Trophoblast cell (in vitro differentiated cells and primary cell): Measurements from ENCODE around the gene INAVA.

Experiments
- DNase-seq, 2 donors: peaks; one replicate each; pipeline ENCODE4 v3.0.0-alpha.2; 2016
- H2AFZ ChIP-seq: 2 replicates; pipeline ENCODE4 v1.6.1; 2013; ENCODE audit warnings: low read length, moderate library complexity, mild to moderate bottlenecking; ENCODE audit not compliant: insufficient read depth, poor library complexity
- H2AK5ac ChIP-seq: 2 replicates; pipeline ENCODE4 v1.6.1; 2013; ENCODE audit warnings: mild to moderate bottlenecking, low read length
- H2BK120ac ChIP-seq: 2 replicates; pipeline ENCODE4 v1.6.1; 2013; ENCODE audit warnings: low read length, mild to moderate bottlenecking, moderate library complexity; ENCODE audit not compliant: insufficient read depth, poor library complexity
- H2BK12ac ChIP-seq: 2 replicates; pipeline ENCODE4 v1.6.1; 2013; ENCODE audit warnings: mild to moderate bottlenecking, low read length, moderate library complexity
- H2BK5ac ChIP-seq: 2 replicates; pipeline ENCODE4 v1.6.1; 2013; ENCODE audit warnings: low read length, low read depth, moderate library complexity, mild to moderate bottlenecking; ENCODE audit not compliant: poor library complexity
- H3K14ac ChIP-seq: 2 replicates; pipeline ENCODE4 v1.6.1; 2013; ENCODE audit warnings: mild to moderate bottlenecking, low read length
- H3K18ac ChIP-seq: 2 replicates; pipeline ENCODE4 v1.6.1; 2013; ENCODE audit warnings: mild to moderate bottlenecking, low read length
- H3K23ac ChIP-seq: 2 replicates; pipeline ENCODE4 v1.6.1; 2013; ENCODE audit warnings: low read length
- H3K27ac ChIP-seq: 2 replicates; pipeline ENCODE4 v1.5.1; 2013; ENCODE audit warnings: low read depth, mild to moderate bottlenecking, inconsistent platforms, low read length, moderate library complexity
- H3K27me3 ChIP-seq: 2 replicates; pipeline ENCODE4 v1.6.1; 2013; ENCODE audit warnings: inconsistent platforms, mild to moderate bottlenecking, low read length, moderate library complexity; ENCODE audit not compliant: insufficient read depth
- H3K36me3 ChIP-seq, 2 experiments: 1 replicate in 1 of 2; 2 replicates in 1 of 2; pipeline ENCODE4 v1.6.1; 2013; ENCODE audit warnings: low read length in 2 of 2, mild to moderate bottlenecking in 2 of 2, moderate library complexity in 1 of 2; ENCODE audit not compliant: insufficient read depth in 2 of 2, control insufficient read depth in 1 of 2
- H3K4ac ChIP-seq: 2 replicates; pipeline ENCODE4 v1.6.1; 2013; ENCODE audit warnings: low read depth, mild to moderate bottlenecking, low read length, moderate library complexity
- H3K4me1 ChIP-seq, 2 experiments: 1 replicate in 1 of 2; 2 replicates in 1 of 2; pipeline ENCODE4 v1.6.1; 2013; ENCODE audit warnings: low read length in 2 of 2, mild to moderate bottlenecking in 2 of 2, moderate library complexity in 1 of 2; ENCODE audit not compliant: insufficient read depth in 2 of 2, control insufficient read depth in 1 of 2
- H3K4me2 ChIP-seq: 2 replicates; pipeline ENCODE4 v1.6.1; 2013; ENCODE audit warnings: inconsistent platforms, mild to moderate bottlenecking, low read length, moderate library complexity
- H3K4me3 ChIP-seq: 2 replicates; pipeline ENCODE4 v1.5.1; 2013; ENCODE audit warnings: mild to moderate bottlenecking, low read depth, low read length, inconsistent platforms
- H3K79me1 ChIP-seq: one replicate; pipeline ENCODE4 v1.6.1; 2013; ENCODE audit warnings: low read length
- H3K79me2 ChIP-seq: 2 replicates; pipeline ENCODE4 v1.6.1; 2013; ENCODE audit warnings: low read length, mild to moderate bottlenecking; ENCODE audit not compliant: control insufficient read depth, insufficient read depth, poor library complexity
- H3K9ac ChIP-seq: 2 replicates; pipeline ENCODE4 v1.6.1; 2013; ENCODE audit warnings: mild to moderate bottlenecking, low read length
- H3K9me3 ChIP-seq: 2 replicates; pipeline ENCODE4 v1.6.1; 2013; ENCODE audit warnings: low read depth, mild to moderate bottlenecking, control low read depth, inconsistent platforms, low read length; ENCODE audit not compliant: insufficient read depth
- H4K12ac ChIP-seq: 2 replicates; pipeline ENCODE4 v1.6.1; 2013; ENCODE audit warnings: low read depth, mild to moderate bottlenecking, low read length, moderate library complexity
- H4K8ac ChIP-seq: 2 replicates; pipeline ENCODE4 v1.6.1; 2013; ENCODE audit warnings: low read depth, mild to moderate bottlenecking, low read length, moderate library complexity
- H4K91ac ChIP-seq: one replicate; pipeline ENCODE4 v1.6.1; 2013; ENCODE audit warnings: low read depth, mild to moderate bottlenecking, low read length, moderate library complexity
- WGBS: extraction: QIAGEN DNeasy Blood & Tissue Kit; methylation state at CpG from one replicate; pipeline ENCODE4 v1.1.7; 2013; ENCODE audit warnings: missing lambda C conversion rate; ENCODE audit not compliant: insufficient read length, insufficient coverage; ENCODE audit errors: extremely low coverage; 5-methylcytosine and 5-hydroxymethylcytosine counted together

The INAVA gene

GRCh38 chr1:200958597-200958996 lies 63.9 kb downstream of the INAVA start:
- Histone ChIP-seq H2BK5ac (no peak overlapping the region), H3K14ac (no peak overlapping the region), H3K4me2 (no peak overlapping the region), H4K8ac (no peak overlapping the region), H3K27me3 (no peaks in the 10 kb centered on the region), H3K23ac (no peak overlapping the region), H2BK12ac (no peak overlapping the region), H3K18ac (no peak overlapping the region), H3K4me3 (no peak overlapping the region), H2AFZ (no peak overlapping the region), H4K12ac (no peak overlapping the region), H2AK5ac (no peak overlapping the region), H3K36me3 (no peaks in the 10 kb centered on the region), H3K9ac (no peak overlapping the region), H2BK120ac (no peak overlapping the region), H3K4ac (no peak overlapping the region), H3K79me1 (no peaks in the 10 kb centered on the region), H3K79me2 (no peaks in the 10 kb centered on the region), H3K9me3 (peaks cover 2% of the 10 kb centered on the region), H3K27ac (no peak overlapping the region), H4K91ac (no peak overlapping the region), H3K4me1 (peaks cover 0 to 5% of the 10 kb centered on the region in 2 experiments)
- WGBS, result no CpG with 5 or more reads among the region's 11 CpGs
- no peak for DNase-seq

GRCh38 chr1:200959411-200959921 lies 64.8 kb downstream of the INAVA start:
- H2BK12ac ChIP-seq, result no peak overlapping the region
- H3K27me3 ChIP-seq, result no peaks in the 10 kb centered on the region
- no peak overlapping the region for H4K8ac ChIP-seq
- H3K23ac ChIP-seq, result no peak overlapping the region
- DNase-seq, result no peak
- H3K79me1 ChIP-seq, result no peaks in the 10 kb centered on the region
- no peaks in the 10 kb centered on the region for H3K36me3 ChIP-seq
- H3K14ac ChIP-seq, result no peak overlapping the region
- H3K27ac ChIP-seq, result no peak overlapping the region
- H2BK120ac ChIP-seq, result no peak overlapping the region
- peaks cover 0 to 5% of the 10 kb centered on the region in 2 experiments for H3K4me1 ChIP-seq
- peaks cover 2% of the 10 kb centered on the region for H3K9me3 ChIP-seq
- no peak overlapping the region for H2AFZ ChIP-seq
- H2AK5ac ChIP-seq, result no peak overlapping the region
- no peak overlapping the region for H4K12ac ChIP-seq
- no CpG with 5 or more reads among the region's 15 CpGs for WGBS
- H3K4me2 ChIP-seq, result no peak overlapping the region
- H3K4ac ChIP-seq, result no peak overlapping the region
- H3K9ac ChIP-seq, result no peak overlapping the region
- no peak overlapping the region for H3K4me3 ChIP-seq
- H3K79me2 ChIP-seq, result no peaks in the 10 kb centered on the region
- H2BK5ac ChIP-seq, result no peak overlapping the region
- H3K18ac ChIP-seq, result no peak overlapping the region
- H4K91ac ChIP-seq, result no peak overlapping the region

- peaks cover 2% of the 10 kb centered on the region for H3K9me3 ChIP-seq
- no peaks in the 10 kb centered on the region for H3K27me3 ChIP-seq
- H3K79me2 ChIP-seq, result no peaks in the 10 kb centered on the region
- H2AK5ac ChIP-seq, result no peak overlapping the region
- H2BK12ac ChIP-seq, result no peak overlapping the region
- H2BK5ac ChIP-seq, result no peak overlapping the region
- no peak overlapping the region for H4K8ac ChIP-seq
- no peak overlapping the region for H3K9ac ChIP-seq
- no peak overlapping the region for H2BK120ac ChIP-seq
- H3K4me2 ChIP-seq, result no peak overlapping the region
- H3K27ac ChIP-seq, result no peak overlapping the region
- no peak overlapping the region for H3K23ac ChIP-seq
- H3K14ac ChIP-seq, result no peak overlapping the region
- H3K4me3 ChIP-seq, result no peak overlapping the region
- peaks cover 0 to 5% of the 10 kb centered on the region in 2 experiments for H3K4me1 ChIP-seq
- no peak overlapping the region for H3K18ac ChIP-seq
- no peak overlapping the region for H2AFZ ChIP-seq
- no peaks in the 10 kb centered on the region for H3K36me3 ChIP-seq
- H4K91ac ChIP-seq, result no peak overlapping the region
- no peaks in the 10 kb centered on the region for H3K79me1 ChIP-seq
- no peak overlapping the region for H3K4ac ChIP-seq
- no peak overlapping the region for H4K12ac ChIP-seq
- WGBS, result no CpG with 5 or more reads among the region's 9 CpGs
- DNase-seq, result no peak
These were observed 65.7 kb downstream of the INAVA start for GRCh38 chr1:200960236-200960947.

GRCh38 chr1:200960948-200961340 lies 66.2 kb downstream of the INAVA start:
- H3K9me3 ChIP-seq, result peaks cover 2% of the 10 kb centered on the region
- no peak overlapping the region for H3K4ac ChIP-seq
- no peak overlapping the region for H2AK5ac ChIP-seq
- peaks cover 0 to 5% of the 10 kb centered on the region in 2 experiments for H3K4me1 ChIP-seq
- no peak overlapping the region for H3K9ac ChIP-seq
- DNase-seq, result no peak
- H3K4me2 ChIP-seq, result no peak overlapping the region
- H2BK12ac ChIP-seq, result no peak overlapping the region
- H3K36me3 ChIP-seq, result no peaks in the 10 kb centered on the region
- no peak overlapping the region for H3K14ac ChIP-seq
- H3K27ac ChIP-seq, result no peak overlapping the region
- no peak overlapping the region for H3K4me3 ChIP-seq
- no peak overlapping the region for H4K91ac ChIP-seq
- WGBS, result no CpG with 5 or more reads among the region's 4 CpGs
- H2AFZ ChIP-seq, result no peak overlapping the region
- no peak overlapping the region for H2BK120ac ChIP-seq
- H3K23ac ChIP-seq, result no peak overlapping the region
- H3K79me2 ChIP-seq, result no peaks in the 10 kb centered on the region
- no peaks in the 10 kb centered on the region for H3K79me1 ChIP-seq
- no peak overlapping the region for H4K8ac ChIP-seq
- no peak overlapping the region for H2BK5ac ChIP-seq
- H3K27me3 ChIP-seq, result no peaks in the 10 kb centered on the region
- H3K18ac ChIP-seq, result no peak overlapping the region
- no peak overlapping the region for H4K12ac ChIP-seq
